ENCODE measurements around the gene EPAS1. TPM values are rescaled to one million over a fixed set of nuclear protein-coding genes. Genes with fewer than 3 reads are reported as not detected.
A peak's percentile ranks its signal among the peaks of the same experiment; 100 is the strongest.

The EPAS1 gene
- total RNA-seq, 2 donors from 2014 or later: 58.4 to 162 TPM

- Histone ChIP-seq H3K36me3 (replicated peaks in 1 of 2; ENCODE audit: insufficient read depth in 1 of 2, low read depth in 2 of 2) (no peaks in the 10 kb centered on the region), H3K9me3 (no peaks in the 10 kb centered on the region), H3K27ac (peak overlapping the region; percentile 82 to 90 (median 84)), H3K4me3 (no peak overlapping the region), H3K4me1 (peaks cover 100% of the 10 kb centered on the region), H3K27me3 (no peaks in the 10 kb centered on the region)
- intact Hi-C loops (cut with DNase I): no loop called here
- WGBS, 2 donors: 5 to 16% methylated on average over 2 of the region's 2 CpGs
- TF ChIP-seq CTCF (IDR thresholded peaks at IDR 0.05) (no peak), POLR2A (IDR thresholded peaks at IDR 0.05) (no peak)
- DNase-seq (no peak), ATAC-seq (no peak)
These were observed 10.9 kb downstream of the EPAS1 start for GRCh38 chr2:46308081-46308480.

GRCh38 chr2:46308629-46309028, 11.4 kb downstream of the EPAS1 start:
- intact Hi-C loops (cut with DNase I): no loop called here
- no peak for DNase-seq
- Histone ChIP-seq H3K4me3 (no peak overlapping the region), H3K27me3 (no peaks in the 10 kb centered on the region), H3K27ac (peak overlapping the region in 3 of 4 donors; percentile 74 to 90 (median 82)), H3K36me3 (replicated peaks in 1 of 2; ENCODE audit: insufficient read depth in 1 of 2, low read depth in 2 of 2) (no peaks in the 10 kb centered on the region), H3K9me3 (no peaks in the 10 kb centered on the region), H3K4me1 (peaks cover 97% of the 10 kb centered on the region)
- 38 to 39% methylated on average over 3 of the region's 3 CpGs for WGBS, 2 donors
- TF ChIP-seq POLR2A (IDR thresholded peaks at IDR 0.05) (no peak), CTCF (IDR thresholded peaks at IDR 0.05) (no peak)
- no peak for ATAC-seq

DNA sequence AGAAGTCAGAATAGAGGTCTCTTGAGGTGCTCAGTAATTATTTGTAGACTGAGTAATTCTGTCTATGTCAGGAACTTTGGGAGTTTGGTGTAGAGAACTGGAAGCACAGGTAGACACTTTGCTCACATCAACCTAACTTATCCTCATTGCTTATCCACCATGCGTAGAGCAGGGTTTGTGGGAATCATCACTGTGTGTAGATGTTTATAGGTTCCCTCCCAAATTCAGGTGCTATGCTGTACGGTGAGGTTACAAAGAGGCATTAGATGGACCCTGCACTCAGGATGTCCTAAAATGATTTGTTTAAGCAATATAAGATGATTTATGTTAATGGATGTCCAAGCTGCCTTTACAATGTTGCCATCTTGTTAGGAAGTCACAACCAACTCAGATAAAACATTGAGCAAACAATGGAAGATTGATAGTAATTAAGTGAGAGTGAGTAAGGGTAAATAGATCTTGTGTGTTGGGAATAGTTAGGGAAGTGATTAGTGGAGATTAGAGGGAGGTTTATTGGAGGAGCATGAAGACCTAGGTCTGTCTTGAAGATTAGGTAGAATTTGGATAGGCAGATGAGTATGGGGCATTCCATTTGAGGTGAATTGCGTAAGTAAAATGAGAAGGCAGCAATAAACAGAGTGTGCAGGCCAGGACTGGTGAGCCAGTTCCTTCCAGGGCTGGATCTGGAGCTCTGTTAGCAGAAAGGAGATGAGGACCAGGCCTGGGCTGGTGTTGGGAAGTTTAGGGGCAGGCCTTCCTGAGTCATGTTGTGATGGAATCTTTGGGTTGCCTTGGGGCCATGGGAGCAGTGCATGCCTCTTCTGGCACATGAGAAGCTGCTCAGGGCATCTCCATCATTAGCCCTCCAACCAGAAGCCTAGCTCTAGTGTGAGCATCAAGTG, 12.1 kb downstream of the EPAS1 start:
- TF ChIP-seq POLR2A (IDR thresholded peaks at IDR 0.05): no peak
- no peak for TF ChIP-seq CTCF (IDR thresholded peaks at IDR 0.05)
- 88 to 92% methylated on average over 3 of the region's 3 CpGs for WGBS, 2 donors
- no peak overlapping the region for H3K4me3 ChIP-seq
- H3K36me3 ChIP-seq (replicated peaks in 1 of 2; ENCODE audit: insufficient read depth in 1 of 2, low read depth in 2 of 2): no peaks in the 10 kb centered on the region
- no peaks in the 10 kb centered on the region for H3K27me3 ChIP-seq
- intact Hi-C loops (cut with DNase I): no loop called here
- peaks cover 97% of the 10 kb centered on the region for H3K4me1 ChIP-seq
- ATAC-seq (no peak), DNase-seq (no peak)
- H3K9me3 ChIP-seq: no peaks in the 10 kb centered on the region
- peak overlapping the region in 3 of 4 donors; percentile 74 to 90 (median 82) for H3K27ac ChIP-seq

GRCh38 chr2:46310446-46310845, 13.2 kb downstream of the EPAS1 start:
- DNase-seq: peak in 1 of 4 donors; percentile 50
- no peak for TF ChIP-seq CTCF (IDR thresholded peaks at IDR 0.05)
- TF ChIP-seq POLR2A (IDR thresholded peaks at IDR 0.05): no peak
- Histone ChIP-seq H3K27ac (peak overlapping the region in 3 of 4 donors; percentile 72 to 86 (median 74)), H3K36me3 (replicated peaks in 1 of 2; ENCODE audit: insufficient read depth in 1 of 2, low read depth in 2 of 2) (no peaks in the 10 kb centered on the region), H3K4me3 (no peak overlapping the region), H3K9me3 (no peaks in the 10 kb centered on the region), H3K27me3 (no peaks in the 10 kb centered on the region), H3K4me1 (peaks cover 97% of the 10 kb centered on the region)
- intact Hi-C loops (cut with DNase I): no loop called here
- ATAC-seq: no peak
- 58 to 66% methylated on average over 5 of the region's 5 CpGs for WGBS, 2 donors
